KG1 (cell line): ENCODE data around the gene PRR36.

Experiments
- DNase-seq: peaks from one replicate; lab custom pipeline; 2025; lab: John Stamatoyannopoulos, UW

Gene PRR36

DNA sequence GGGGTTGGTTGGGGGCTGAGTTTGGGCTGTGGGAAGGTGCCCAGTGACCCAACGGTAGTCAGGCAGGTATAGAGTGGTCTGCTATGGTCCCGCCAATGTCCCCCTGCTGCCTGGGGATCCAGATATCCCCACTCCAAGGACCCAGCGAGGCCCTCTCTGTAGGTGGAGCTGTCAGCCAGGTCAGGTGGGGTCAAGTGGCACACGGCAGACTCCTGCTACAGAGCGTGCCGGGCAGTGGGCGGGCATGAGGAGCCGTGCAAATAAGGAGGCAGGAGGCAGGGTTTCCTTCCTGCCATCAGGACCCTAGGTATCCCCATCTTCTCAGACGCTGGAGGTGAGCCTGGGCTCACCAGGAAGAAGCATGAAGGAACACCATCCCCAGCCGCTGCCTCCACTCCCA is 29.2 kb downstream of the PRR36 start:
- DNase-seq: no peak

DNA sequence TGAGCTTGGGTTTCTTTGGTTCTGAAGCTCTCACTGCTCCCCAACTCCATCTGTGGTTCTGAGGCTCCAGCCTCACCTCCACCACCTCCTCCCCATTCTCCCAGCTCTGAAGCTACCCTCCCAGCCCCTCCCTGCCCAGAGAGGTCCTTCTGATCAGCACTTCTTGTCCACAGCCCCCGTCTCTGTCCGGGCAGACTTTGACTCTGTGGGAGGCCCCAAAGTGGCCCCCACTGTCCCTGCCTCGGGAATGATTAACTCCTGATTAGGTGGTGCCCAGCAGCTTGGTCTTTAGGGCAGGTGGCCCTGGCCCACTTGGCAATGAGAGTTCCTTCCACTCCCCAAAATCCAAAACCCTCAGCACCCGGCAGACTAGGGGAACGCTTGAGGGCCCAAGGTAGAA is 29.8 kb downstream of the PRR36 start:
- DNase-seq: no peak

DNA sequence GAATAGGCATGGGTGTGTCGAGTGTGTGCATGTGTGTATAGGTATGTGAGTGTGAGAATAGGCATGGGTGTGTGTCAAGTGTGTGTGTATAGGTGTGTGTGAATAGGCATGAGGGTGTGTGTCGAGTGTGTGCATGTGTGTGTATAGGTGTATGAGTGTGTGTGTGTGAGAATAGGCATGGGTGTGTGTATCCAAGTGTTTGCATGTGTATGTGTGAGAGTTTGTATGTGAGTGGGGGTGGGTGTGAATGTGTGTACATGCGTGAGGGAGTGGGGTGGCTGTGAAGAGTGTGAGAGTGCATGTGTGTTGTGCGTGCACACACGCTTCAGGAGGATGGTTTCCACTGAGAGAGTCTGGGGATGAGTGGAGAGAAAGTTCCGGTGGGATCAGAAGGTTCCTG is 30.7 kb downstream of the PRR36 start:
- no peak for DNase-seq

DNA sequence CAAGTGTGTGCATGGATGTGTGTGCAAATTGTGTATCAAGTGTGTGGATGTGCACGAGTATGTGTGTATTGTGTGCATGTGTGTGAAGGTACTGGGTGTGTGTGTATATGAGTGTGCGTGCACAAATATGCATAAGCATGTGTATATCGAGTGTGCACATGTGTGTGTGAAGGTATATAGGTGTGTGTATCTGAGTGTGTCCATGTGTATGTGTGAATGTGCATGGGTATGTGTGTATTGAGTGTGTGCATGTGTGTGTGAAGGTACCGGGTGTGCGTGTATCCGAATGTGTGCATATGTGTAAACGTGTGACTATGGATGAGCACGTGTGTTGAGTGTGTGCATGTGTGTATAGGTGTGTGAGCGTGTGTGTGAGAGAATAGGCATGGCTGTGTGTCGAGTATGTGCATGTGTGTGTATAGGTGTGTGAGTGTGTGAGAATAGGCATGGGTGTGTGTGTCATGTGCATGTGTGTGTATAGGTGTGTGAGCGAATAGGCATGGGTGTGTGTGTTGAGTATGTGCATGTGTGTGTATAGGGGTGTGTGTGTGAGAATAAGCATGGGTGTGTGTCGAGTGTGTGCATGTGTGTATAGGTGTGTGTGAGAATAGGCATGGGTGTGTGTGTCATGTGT is 31.4 kb downstream of the PRR36 start:
- DNase-seq: no peak

DNA sequence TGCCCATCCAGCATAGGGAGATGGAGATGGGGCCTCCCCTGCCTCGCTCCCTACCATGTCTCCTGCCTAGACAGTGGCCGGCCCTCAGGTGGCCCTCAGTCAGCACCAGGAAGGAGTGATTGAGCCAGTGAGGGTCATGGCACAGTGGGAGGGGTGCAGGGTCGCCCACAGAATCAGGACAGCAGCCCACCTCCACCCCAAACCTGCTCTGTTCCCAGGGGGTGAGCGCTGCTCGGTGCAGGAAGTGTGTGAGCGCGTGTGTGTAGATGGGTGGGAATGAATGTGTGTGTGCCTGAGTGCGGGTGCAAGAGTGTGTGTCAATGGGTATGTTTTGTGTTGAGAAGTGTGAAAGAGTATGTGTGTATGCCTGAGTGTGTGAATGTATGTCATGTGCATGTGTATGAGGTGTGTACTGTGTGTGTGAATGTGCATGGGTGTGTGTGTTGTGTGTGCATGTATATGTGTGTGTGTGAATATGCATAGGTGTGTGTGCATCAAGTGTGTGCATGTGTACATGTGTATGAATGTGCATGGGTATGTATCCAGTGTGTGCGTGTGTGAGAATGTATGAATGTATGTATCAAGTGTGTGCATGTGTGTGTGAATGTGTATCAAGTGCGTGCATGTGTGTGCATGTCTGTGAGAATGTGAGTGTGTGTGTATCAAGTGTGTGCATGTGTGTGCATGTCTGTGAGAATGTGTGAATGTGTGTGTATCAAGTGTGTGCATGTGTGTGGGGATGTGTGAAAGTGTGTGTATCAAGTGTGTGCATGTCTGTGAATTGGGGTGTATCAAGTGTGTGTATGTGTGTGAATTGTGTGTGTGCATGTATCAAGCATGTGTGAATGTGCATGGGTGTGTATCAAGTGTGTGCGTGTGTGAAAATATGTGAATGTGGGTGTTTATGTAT is 32.2 kb downstream of the PRR36 start:
- DNase-seq: no peak

DNA sequence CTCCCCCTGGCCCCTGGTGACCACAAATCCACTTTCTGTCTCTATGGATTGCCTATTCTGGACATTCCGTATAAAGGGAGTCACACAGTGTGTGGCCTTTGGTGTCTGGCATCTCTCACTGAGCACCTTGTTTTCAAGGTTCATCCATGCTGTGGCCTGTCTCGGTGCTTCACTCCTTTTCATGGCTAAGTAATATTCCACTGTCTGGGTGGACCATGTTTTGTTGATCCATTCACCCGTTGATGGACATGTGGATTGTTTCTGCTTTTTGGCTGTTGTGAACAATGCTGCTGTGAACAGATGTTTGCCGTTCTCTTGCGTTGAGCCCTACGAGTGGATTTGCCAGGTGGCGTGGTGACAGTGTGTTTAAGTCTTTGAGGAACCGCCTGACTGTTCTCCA is 33.6 kb downstream of the PRR36 start:
- DNase-seq: no peak

DNA sequence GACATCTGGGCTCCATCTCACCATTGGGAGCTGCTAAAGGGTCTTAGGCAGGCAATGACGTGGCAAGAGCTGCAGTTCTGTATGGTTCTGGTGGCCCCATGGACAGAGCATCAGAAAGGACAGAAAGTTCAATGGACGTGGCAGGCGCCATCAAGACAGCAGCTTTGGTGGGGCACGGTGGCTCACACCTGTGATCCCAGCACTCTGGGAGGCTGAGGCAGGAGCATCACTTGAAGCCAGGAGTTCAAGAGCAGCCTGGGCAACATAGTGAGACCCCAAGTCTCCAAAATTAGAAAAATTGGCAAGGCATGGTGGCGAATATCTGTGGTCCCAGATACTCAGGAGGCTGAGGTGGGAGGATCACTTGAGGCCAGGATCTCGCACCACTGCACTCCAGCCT is 34.7 kb downstream of the PRR36 start:
- DNase-seq: no peak

DNA sequence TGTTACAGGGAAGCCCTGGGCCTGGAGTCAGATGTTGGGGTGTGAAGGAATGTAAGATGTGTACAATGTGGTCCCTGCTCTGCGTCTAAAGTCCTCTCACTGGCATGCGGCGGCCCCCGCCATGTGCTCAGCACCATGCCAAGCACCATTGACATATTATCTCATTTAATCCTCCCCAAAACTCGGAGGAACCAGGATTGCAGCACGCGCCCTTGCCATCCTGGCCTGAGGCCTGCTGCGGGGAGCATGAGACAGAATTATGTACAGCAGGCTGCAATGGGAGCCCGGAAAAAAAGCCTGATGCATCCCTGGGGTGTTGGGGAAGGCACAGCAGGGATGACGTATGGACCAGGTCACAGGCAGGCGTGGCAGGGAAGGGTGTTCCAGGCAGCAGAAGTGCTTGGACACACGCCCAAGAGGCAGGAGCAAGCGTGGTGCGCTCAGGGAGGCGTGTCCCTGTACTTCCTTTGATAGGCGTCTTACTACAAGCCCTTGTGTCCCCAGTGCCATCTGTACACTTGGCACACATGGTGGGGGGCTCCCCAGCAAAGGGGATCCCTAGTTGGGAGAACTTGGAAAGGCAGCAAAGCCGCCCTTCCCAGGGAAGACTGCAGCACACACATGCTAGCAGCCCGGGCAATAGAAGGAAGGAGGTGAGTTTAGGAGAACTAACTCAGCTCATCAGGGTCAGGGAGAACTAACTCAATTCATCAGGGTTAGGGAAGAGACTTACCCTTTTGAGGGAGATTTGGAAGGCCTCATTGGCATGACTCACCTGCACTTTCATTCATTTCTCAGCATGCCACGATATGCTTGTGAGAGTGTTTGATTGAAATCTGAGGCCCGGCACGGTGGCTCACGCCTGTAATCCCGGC is 40.7 kb downstream of the PRR36 start:
- no peak for DNase-seq

DNA sequence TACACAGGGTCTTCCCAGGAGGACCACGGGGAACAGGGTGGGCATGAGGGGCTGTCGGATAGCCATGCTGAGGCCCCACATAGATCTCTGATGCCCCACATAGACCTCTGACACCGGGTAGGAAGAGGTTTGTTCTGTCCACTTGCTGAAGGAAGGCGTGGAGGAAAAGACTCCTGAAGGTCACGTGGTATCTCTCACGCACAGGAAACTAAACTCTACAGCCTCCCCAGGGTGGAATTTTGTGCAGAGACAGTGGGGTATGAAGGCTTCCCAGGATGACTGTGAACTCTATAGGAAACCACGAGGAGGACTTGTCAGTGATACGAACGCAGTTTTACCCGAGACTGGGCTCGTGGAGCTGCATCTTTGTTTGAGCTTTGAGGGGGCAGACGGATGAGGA is 41.4 kb downstream of the PRR36 start:
- no peak for DNase-seq

DNA sequence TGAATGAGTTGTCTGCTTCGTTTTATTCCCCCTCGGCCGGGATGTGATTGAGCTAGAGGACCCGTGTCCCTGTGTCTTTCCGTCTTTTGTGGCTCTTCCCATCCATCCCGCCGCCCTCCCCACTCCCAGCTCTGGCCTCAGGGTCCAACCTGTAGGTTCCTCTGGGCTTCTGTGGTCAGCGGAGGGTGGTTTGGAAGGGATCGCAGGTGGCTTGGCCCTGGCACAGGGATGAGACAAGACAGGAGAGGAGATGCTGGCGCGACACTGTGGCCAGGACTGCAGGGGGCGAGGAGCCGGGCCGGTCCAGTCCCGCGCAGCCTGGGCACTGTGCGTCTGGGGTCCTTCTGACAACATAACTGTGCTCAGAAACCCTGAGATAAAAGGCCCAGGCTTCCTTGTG is 42.2 kb downstream of the PRR36 start:
- no peak for DNase-seq

DNA sequence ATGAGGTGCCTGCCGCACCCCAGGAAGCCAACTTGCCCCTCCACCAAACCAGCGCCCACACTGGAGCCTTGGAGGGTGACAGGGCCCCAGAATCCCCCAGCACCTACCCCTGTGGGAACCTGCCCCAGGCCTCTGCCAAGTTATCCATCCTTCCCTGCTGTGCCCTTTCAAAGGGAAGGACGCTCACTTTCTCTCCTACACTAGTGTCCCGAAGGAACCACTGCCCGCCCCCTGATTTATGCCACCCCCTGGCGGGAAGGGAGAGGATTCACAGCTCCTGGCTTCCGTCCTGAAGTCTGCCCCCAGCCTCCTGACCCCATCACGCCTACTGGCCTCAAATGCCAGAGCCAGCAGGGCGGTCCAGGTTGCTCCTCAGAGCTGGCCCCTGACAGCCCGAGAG is 42.7 kb downstream of the PRR36 start:
- DNase-seq: no peak

DNA sequence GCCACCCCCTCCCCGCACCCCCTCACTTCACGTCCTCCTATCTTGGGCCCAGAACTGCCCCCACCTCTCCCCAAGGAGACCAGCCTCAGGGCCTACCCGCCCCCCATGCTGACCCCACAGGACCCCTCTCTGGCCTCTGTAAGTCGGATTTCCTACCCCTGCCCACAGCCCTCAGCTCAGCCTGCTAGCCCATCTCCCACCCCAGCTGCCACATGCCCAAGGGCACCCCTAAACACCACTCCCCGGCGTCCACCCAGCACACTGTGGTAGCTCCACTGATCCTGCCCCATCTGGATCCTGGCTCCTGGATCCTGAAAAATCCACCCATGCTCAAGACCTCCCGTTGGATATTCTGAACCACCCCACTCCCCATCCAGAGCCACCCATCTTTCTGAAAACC is 43.4 kb downstream of the PRR36 start:
- DNase-seq: no peak

DNA sequence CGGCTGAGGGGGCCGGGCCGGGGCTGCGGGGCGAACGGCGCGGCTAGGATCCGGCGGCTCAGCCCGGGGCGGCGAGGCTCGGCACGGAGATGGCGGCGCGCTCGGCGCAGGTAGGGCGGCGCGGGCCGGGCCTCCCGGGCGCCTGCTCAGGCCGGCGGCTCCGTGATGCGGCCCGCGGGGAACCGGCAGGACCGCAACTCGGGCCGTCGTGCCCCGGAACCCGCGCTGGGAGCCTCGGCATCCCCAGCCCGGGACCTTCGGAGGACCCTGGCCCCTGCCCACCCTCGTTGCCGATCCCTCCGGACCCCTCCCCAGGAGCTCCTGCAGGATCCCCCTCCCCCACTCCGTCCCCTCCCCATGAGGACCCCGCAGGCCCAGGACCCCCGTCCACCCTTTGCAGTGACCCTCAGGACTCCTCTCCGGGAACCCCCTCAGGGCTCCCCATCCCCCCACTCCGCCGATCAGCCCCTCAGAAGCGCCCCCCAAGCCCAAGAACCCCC is 43.9 kb downstream of the PRR36 start:
- DNase-seq: no peak

DNA sequence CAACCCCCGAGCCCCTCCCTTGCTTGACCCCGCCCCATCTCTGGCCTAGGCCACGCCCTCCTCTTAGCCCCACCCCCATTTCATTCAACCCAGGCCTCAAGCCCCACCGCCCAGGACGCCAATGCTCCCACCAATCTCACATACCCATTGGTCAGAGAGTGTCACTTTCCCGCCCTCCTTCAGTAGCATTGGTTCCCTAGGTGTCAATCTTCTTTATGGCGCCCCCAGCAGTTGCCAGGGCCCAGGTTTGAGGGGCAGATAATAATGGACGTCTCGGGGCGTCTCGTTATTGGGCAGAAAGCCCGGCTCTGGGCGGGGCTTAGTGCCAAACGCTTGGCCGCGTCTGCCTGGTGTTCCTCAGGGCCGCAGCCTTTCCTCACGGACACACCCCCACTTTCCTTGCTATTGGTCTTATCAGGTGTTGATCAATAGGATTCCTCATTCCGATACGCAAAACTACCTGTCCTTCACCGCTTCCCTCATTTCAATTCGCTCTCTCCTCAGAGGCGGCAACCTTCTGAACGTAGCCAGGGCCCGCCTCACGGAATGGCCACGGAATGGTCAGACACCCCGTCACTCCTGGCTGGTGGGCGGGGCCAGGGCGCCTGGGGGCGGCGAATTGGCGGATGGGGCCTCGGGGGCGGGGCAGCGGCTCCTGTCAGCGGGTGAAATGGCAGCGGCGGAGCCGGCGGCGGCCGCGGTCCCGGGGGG is 44.5 kb downstream of the PRR36 start, which contains the start of gene EVI5L:
TSS of gene EVI5L (plus strand) at position 658 of the 711 bp plus-strand sequence. CDS start 16,325 bp downstream, outside the sequence.
- DNase-seq: peak; percentile 98

DNA sequence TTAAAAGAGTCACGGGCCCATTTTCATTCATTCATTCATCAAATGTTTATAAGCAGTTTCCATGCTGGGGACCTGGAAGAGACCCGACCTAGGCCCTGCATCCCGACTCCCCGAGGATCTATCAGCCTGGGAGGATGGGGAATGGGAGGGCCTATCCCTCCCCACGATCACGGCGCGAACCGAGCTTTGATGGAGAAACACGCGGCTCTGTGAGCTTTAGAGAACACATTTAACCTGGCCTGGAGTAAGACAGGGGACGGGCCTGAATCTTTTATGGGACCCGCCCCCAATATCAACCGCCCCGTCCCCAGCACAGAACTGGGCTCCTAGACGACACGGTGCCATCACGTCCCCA is 45.0 kb downstream of the PRR36 start:
- DNase-seq: no peak

DNA sequence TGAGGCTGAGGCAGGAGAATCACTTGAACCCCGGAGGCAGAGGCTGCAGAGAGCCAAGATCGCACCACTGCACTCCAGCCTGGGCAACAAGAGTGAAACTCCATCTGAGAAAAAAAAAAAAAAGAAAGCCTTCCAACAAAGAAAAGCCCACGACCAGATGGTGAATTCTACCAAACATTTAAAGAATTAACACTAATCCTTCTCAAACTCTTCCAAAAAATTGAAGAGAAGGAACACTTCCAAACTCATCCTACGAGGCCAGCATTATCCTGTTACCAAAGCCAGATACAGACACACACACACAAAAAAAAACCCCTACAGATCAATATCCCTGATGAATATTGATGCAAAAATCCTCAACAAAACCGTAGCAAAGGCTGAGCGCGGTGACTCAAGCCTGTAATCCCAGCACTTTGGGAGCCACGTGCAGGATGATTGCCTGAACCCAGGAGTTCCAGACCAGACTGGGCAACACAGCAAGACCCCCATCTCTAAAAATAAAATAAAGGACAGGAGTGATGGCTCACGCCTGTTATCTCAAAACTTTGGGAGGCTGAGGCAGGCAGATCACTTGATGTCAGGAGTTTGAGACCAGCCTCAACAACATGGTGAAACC is 50.4 kb downstream of the PRR36 start:
- DNase-seq: no peak

DNA sequence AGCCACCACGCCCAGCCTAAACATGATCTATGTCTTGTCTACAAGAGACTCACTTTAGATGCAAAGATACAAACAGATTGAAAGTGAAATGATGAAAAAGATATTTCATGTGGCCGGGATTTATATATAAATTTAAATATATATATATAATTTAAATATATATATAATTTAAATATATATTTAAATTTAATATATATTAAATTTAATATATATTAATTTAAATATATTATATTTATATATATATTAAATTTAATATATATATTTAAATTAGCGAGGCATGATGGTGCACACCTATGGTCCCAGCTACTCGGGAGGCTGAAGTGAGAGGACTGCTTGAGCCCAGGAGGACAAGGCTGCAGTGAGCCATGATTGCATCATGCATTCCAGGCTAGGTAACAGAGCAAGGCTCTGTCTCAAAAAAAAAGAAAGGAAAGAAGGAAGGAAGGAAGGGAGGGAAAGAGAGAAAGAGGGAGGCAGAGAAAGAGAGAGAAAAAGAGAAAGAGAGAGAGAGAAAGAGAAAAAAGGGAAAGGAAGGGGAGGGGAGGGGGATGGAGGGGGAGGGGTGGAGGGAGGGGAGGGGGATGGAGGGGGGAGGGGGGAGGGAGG is 51.2 kb downstream of the PRR36 start:
- no peak for DNase-seq

DNA sequence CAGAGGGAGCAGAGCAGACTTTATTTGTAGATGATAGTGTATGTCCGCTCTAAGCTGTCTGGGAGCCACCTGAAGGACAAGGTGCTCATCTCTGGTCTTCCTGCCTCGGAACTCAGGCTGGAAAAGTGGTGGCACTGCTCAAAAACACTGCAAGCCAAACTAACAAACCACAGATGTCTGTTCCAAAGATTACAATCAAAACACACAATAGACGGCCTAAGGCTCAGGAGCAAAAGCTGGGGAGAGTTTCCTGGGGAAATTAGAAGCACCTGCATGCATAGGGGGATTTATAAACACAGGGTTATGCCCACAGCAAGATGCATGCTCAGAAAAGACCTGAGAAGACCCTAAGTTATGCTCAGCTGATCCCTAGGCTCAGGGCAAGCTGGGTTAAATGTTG is 53.6 kb downstream of the PRR36 start:
- DNase-seq: no peak

DNA sequence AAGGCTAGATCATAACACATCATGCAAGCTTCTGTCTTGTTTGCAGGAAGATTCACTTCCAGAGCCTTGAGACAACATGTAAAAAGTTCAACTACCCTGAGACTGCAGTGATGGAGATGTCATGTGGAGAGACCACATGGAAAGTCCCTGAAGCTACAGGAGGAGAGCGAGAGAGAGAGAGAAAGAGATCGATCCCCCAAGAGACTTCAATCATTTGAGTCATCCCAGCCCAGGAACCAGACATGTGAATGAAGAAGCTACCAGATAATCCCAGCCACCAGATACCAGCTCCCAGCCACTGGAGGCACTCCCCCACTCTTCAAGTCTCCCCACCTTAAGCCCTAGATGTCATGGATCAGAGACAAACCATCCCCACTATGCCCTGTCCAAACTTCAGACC is 54.9 kb downstream of the PRR36 start:
- no peak for DNase-seq

DNA sequence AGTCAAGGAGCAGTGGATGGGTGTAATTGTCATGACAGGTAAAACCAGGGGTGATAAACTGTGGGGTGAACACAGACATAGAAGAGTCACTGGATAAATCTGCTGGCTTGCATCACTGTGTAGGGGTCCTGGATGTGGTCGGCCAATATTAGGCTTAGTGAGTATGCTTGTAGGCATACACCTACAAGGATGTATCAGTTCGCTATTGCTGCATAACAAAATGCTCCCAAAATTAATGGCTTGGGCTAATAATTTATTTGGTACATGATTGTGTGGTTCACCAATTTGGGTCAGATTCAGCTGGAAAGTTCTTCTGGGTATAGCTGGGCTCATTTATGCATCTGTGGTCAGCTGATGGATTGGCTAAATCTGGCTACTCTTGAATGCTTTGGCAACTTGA is 55.4 kb downstream of the PRR36 start:
- no peak for DNase-seq
